Stimulated activated CD8-positive, alpha-beta memory T cell treated with anti-CD3 and anti-CD28 coated beads, Interleukin-2, amount 100 ng/mL, for 1 hour (primary cell): ENCODE measurements around the gene VGF.
"Not testable (repeated sequence)": the region's sequence is repeated elsewhere in the genome, so short reads cannot be mapped to it uniquely, and the experiment has no call there.

ENCODE experiments used
- DNase-seq, 2 donors: peaks; one replicate each; pipeline ENCODE4 v3.0.0-alpha.2; 2020; ENCODE audit warnings: low read depth in 2 of 2

Gene VGF

DNA sequence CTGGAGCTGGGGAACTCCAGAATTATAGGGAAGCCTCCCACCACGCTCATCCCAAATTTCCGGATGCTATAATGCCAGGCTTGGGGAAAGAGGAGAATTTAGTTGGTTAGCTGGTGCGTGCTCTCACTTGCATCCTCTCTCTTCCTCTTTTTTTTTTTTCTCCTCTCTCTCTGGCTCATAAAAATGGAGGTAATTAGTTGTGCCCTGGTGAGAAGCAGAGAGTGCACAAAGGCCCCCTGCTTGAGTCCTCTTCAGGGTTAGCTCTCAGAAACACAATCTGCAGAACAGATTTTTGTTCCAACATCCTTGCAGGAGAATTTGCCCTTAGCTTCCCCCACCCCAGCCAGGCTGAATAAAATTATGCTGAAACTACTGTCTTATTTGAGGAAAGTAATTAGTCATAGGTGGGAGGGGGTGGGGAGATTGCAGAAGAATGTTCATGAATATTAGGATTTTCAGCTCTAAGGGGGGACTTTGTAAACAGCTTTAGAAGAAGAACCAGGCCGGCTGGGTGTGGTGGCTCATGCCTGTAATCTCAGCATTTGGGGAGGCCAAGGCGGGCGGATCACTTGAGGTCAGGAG lies 30.9 kb downstream of the VGF start:
- no peak for DNase-seq

DNA sequence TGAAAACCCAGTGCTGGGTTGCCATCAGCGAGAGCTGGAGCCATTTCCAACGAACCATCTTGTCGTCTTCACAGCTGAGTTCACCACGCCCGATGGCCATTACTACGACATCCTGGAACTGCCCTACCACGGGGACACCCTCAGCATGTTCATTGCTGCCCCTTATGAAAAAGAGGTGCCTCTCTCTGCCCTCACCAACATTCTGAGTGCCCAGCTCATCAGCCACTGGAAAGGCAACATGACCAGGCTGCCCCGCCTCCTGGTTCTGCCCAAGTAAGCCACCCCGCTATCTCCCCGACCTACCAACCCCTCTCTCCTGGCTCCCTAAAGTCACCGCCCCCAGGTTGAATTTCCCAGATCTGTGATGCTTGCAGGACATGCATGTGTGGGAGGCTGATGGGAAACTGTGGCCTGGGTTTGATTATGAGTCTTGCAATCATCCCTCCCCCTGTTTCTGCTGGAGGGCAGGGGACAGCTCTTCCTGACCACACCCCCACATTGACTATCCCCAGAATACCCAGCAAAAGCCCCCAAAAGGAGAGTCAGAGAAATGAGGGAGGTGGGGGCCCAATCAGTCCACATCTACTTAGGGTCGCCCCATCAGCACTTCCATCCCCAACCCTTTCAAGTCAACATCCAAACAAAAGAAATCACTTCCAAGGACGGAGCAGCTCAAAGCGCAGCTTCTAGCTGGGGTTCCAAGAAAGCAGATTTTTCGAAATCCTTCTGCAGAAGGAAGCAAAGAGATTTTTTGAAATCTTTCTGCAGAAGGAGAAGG lies 31.6 kb downstream of the VGF start:
- DNase-seq = no peak

DNA sequence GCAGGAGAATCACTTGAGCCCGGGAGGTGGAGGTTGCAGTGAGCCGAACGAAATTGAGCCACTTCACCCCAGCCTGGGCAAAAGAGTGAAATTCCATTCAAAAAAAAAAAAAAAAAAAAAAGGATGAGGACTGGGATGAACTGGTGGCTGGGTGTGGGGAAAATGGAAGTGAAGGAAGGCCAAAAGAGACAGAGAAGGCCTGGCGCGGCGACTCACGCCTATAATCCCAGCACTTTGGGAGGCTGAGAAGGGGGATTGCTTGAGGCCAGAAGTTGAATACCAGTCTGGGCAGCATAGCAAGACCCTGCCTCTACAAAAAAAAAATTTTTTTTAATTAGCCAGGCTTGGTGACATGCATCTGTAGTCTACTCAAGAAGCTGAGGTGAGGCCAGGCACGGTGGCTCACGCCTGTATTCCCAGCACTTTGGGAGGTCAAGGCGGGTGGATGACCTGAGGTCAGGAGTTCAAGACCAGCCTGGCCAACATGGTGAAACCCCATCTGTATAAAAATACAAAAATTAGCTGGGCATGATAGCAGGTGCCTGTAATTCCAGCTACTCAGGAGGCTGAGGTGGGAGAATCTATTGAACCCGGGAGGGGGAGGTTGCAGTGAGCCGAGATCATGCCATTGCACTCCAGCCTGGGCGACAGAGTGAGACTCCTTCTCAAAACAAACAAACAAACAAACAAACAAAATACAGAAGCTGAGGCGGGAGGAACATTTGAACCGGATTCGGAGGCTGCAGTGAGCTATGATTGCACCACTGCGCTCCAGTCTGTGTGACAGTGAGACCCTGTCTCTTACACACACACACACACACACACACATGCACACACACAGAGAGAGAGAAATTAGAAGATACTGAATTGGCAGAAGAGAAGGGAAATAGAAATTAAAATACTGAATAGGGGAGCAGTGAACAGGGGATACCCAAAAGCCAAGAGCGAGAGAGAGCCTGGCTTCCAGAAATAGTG lies 32.5 kb downstream of the VGF start:
- DNase-seq = not testable (repeated sequence)

DNA sequence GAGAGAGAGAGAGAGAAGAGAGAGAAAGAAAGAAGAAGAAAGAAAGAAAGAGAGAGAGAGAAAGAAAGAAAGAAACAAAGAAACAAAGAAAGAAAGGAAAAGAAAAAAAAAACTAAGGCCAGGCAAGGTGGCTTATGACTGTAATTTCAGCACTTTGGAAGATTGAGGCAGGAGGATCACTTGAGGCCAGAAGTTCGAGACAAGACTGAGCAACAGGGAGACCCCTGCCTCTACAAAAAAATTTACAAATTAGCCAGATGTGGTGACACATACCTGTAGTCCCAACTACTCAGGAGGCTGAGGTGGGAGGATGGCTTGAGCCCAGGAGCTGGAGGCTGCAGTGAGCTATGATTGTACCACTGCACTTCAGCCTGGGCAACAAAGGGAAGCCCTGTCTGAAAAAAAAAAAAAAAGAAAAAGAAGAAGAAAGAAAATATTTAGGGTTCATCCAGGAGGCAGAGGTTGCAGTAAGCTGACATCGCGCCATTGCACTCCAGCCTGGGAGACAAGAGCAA lies 35.7 kb downstream of the VGF start:
- DNase-seq = no peak

DNA sequence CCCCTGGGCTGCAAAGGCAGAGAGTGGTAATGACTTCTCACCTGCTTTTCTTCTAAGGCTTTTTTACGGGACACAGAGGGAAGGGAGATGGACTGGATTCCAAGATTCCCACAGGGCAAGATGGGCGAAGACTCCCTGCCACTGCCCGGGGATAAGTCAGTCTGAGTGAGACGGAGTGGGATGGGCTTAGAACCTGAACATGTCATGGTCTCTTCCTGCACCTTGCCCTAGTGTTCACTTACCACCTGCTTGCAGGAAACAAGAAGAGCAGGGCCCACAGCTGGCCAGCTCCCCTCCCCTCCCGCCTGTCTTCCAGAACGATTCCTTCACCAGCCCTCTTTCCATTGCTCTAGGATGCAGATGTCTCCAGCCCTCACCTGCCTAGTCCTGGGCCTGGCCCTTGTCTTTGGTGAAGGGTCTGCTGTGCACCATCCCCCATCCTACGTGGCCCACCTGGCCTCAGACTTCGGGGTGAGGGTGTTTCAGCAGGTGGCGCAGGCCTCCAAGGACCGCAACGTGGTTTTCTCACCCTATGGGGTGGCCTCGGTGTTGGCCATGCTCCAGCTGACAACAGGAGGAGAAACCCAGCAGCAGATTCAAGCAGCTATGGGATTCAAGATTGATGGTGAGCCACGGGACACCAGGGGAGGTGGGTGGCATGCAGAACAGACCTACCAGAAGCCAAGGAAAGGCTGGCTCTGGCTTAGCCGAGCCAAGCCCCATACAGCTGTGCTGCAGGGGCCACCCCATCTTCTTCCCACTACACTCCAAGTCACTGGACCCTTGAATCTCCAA lies 37.1 kb downstream of the VGF start:
- DNase-seq = no peak

DNA sequence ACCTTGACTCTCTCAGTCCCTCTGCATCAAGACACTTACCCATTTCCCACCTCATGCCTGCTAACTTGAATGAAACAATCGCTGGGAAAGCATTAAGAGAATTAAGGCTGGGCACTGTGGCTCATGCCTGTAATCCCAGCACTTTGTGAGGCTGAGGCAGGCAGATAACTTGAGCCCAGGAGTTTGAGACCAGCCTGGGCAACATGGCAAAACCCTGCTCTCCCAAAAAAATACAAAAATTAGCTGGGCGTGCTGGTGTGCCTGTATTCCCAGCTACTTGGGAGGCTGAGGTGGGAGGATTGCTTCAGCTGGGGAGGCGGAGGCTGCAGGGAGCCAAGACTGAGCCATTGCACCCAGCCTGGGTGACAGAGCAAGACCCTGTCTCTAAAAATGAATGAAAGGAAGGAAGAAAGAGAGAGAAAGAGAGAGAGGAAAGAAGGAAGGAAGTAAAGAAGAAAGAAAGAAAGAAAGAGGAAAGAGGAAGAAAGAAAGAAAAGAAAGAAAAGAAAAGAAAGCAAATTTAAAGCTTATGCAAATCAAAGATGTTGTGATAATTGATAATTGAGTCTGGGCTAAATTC lies 37.8 kb downstream of the VGF start:
- no peak for DNase-seq

DNA sequence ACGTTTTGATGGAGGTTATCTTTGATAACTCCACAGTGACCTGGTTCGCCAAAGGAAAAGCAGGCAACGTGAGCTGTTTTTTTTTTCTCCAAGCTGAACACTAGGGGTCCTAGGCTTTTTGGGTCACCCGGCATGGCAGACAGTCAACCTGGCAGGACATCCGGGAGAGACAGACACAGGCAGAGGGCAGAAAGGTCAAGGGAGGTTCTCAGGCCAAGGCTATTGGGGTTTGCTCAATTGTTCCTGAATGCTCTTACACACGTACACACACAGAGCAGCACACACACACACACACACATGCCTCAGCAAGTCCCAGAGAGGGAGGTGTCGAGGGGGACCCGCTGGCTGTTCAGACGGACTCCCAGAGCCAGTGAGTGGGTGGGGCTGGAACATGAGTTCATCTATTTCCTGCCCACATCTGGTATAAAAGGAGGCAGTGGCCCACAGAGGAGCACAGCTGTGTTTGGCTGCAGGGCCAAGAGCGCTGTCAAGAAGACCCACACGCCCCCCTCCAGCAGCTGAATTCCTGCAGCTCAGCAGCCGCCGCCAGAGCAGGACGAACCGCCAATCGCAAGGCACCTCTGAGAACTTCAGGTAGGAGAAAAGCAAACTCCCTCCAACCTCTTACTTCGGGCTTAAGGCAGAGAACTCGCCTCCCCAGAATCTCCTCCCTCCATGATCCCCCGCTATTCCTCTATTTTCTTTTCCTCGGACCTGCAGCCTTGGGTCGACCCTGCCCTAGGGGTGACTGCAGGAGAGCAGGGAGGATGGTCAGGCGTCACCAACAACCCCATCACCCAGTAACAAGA lies 38.5 kb downstream of the VGF start, which contains the start of gene SERPINE1:
SERPINE1 (plus strand) TSS at position 454 of the 809 bp plus-strand sequence. CDS start 1,290 bp downstream, outside the sequence.
- peak in 1 of 2 donors; percentile 27 for DNase-seq

DNA sequence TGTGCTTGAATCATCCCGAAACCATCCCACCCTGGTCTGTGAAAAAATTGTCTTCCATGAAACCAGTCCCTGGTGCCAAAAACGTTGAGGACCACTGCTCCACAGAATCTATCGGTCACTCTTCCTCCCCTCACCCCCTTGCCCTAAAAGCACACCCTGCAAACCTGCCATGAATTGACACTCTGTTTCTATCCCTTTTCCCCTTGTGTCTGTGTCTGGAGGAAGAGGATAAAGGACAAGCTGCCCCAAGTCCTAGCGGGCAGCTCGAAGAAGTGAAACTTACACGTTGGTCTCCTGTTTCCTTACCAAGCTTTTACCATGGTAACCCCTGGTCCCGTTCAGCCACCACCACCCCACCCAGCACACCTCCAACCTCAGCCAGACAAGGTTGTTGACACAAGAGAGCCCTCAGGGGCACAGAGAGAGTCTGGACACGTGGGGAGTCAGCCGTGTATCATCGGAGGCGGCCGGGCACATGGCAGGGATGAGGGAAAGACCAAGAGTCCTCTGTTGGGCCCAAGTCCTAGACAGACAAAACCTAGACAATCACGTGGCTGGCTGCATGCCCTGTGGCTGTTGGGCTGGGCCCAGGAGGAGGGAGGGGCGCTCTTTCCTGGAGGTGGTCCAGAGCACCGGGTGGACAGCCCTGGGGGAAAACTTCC lies 39.2 kb downstream of the VGF start:
- no peak for DNase-seq

DNA sequence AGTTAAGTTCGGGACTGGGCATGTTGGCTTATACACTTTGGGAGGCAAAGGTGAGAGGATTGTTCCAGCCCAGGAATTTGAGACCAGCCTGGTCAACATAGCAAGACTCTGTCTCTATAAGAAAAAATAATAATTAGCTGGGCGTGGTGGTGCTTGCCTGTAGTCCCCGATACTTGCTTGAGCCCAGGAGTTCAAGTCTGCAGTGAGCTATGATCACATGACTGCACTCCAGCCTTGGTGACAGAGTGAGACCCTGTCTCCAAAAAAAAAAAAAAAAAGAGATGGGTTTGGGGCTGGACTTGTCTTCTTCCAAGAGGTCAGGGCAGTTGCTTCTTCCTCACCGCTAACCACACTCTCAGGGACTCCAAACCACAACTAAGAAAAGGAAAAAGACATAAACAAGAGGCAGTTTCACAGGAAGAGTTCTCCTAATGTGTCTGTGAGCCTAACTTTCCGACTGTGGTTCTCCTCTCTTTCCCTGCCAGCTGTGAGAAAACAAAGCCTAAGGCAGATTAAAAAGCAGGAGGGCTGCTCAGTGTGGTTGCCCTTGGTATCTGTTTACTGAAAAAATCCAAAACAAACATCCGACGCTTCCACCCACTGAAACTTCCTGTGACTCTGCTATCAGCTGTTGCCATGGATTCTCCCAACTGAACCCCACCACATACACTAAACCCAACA lies 40.9 kb downstream of the VGF start:
- DNase-seq = no peak

DNA sequence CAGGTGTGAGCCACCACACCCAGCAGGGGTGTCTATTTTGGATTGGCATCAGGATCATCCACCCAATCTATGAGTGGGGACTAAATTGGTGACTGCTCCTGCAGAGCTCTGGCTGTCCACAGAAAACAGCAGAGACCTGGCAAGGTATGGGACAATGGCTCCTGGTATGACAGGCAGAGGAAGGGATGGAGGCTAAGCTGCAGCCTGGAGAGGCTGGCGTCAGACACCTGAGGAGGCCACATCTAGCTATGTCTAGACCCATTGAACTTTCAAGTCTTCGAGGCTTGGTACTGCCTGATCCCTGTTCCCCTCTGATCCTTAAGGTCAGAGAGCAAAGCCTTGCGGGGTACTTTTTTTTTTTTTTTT lies 41.7 kb downstream of the VGF start:
- no peak for DNase-seq

DNA sequence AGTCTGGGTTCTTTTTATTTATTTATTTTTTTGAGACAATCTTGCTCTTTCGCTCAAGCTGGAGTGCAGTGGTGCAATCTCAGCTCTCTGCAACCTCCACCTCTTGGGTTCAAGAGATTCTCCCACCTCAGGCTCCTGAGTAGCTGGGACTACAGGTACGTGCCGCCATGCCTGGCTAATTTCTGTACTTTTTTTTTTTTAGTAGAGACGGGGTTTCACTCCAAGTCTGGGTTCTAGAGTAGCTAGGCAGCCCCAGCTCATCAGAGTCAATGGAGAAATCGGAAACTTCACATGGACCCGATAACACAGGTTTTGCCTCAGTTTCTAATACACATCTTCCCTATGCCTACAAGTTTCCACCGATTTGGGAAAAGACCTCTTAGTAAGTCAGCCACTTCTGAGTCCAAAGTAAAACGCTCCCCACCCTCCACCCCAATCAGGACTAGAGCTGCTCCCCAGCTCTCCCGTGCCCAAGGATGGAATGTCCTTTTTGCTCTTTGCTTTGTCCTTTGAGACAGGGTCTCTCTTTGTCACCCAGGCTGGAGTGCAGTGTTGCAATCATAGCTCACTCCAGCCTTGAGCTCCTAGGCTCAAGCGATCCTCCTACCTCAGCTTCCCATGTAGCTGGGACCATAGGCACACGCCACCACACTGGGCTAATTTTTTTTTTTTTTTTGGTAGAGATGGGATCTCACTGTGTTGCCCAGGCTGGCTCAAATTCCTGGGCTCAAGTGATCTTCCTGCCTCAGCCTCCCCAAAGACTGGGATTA lies 42.3 kb downstream of the VGF start:
- no peak for DNase-seq

DNA sequence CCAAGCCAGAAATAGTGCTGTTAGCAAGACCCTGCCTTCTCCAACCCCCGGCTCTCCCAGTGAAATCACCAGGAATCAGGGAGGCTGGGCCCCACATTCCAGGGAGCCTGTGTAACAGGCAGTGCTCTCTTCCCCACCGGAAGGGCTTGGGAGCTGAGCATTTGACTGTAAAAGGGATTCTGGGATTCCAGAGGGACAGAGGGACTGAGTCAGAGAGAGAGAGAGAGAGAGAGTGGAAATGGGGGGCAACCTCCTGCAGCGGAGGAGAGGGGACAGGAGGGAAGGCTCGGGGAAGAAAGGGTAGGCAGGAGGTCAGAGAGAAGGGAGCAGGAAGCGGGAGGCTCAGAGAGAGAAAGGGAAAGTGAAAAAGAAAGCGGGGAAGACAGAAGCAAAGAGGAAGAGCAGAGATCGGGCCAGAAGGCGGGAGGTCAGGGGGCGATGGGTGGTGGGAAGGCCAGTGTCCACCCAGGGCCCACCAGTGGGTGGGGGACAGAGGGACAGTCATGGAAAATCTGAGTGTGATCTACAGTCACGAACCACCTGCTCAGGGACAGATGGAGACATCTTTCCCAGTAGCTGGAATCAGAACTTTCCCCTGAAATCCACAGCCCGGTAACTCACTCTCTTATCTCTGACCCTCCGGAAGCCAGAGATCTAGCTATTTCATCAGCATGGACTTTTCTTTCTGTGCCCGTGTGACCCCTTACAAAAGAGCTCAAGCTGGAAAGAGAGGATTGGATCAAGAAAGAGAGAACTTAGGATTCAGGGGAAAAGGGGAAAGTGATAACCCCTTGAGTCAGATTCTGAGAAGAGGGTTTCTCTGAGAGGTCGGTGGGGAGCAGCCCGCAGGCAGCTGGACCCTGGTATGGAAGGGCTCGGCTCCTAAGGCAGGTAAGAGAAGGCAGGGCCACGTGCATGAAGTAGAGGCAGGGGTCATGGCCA lies 43.1 kb downstream of the VGF start:
- DNase-seq = no peak

DNA sequence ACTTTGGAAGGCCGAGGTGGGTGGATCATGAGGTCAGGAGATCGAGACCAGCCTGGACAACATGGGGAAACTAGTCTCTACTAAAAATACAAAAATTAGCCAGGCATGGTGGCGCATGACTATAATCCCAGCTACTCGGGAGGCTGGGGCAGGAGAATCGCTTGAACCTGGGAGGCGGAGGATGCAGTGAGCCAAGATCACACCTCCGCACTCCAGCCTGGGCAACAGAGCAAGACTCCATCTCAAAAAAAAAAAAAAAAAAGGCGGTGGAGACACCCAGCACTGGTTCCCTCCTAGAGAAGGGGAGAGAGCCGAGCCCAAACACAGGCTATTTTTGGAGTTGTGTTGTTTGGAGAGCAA lies 43.8 kb downstream of the VGF start:
- DNase-seq = not testable (repeated sequence)

DNA sequence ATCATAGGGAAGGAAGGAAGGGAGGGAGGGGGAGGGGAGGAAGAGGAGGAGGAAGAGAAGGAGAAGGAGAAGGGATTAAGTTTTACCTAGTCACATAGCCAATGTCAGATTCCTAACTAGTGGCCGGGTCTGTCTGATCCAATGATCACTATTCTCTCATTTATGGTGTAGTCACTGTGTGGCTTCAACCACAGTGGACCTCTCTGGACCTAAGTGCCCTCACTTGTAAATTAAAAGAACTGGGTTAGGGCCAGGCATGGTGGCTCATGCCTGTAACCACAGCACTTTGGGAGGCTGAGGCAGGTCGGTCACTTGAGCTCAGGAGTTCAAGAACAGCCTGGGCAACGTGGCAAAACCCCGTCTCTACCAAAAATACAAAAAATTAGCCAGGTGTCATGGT lies 45.1 kb downstream of the VGF start:
- DNase-seq = no peak

DNA sequence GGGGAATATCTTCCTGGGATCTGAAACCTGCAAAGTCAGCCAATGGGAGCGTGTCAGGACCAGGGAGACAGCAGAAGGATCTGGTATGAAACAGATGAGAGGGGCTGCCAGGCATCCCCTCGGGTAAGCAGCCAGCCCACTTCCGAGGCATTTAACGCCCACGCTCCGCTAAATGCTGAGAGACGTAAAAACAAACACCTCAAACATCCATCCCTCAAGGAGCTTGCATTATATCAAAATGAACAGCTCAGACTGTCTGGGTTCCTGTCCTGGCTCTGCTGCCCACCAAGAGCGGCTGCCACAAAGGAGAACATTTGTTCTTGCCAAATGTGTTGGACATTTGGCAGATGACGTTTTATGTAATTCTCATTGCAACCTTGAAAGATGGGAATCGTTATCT lies 45.5 kb downstream of the VGF start:
- no peak for DNase-seq

DNA sequence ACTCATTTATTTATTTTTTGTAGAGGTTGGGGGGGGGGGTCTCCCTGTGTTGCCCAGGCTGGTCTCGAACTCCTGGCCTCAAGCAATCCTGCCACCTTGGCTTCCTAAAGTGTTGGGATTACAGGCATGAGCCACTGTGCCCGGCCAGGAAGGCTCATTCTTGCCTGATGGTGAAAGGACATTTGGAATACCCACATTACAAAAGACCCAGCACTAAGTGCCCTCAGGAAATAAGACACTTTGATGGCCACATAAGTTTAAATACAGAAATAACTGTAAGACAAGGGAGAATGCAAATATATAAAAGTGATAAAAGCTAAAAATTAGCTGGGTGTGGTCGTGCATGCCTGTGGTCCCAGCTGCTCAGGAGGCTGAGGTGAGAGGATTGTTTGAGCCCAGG lies 46.5 kb downstream of the VGF start:
- DNase-seq = no peak

DNA sequence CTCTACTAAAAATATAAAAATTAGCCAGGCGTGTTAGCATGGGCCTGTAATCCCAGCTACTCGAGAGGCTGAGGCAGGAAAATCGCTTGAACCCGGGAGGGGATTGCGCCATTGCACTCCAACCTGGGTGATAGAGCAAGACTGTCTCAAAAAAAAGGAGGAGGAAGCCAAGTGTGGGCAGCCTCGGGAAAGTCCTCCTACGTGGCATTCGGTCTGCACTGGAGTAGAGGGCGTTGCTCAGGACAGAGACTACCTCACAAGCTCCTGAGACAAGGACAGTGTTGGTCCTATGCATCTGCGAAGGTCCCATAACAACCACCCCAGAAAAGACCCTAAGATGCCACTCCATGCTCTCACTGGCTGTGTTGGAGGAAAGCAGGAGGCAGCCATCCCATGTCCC lies 48.5 kb downstream of the VGF start:
- DNase-seq = no peak
